Measurements from ENCODE around the gene KDM6A.

- TF ChIP-seq CTCF (IDR thresholded peaks at IDR 0.05) (no peak), POLR2A (IDR thresholded peaks at IDR 0.05) (no peak)
Observed at GRCh38 chrX:44876086-44876485, 3.1 kb downstream of the KDM6A start.

All from esophagus squamous epithelium (tissue), 4 donors.